GM12872 (cell line): ENCODE measurements around the gene ITPR1.

Experiments
- TF ChIP-seq, protein P1 (sequence below): IDR thresholded peaks from 3 replicates; pipeline ENCODE4 v1.5.1; 2011; ENCODE audit warnings: low read depth, mild to moderate bottlenecking, low read length, moderate library complexity; ENCODE audit not compliant: insufficient read depth

ITPR1 gene

DNA sequence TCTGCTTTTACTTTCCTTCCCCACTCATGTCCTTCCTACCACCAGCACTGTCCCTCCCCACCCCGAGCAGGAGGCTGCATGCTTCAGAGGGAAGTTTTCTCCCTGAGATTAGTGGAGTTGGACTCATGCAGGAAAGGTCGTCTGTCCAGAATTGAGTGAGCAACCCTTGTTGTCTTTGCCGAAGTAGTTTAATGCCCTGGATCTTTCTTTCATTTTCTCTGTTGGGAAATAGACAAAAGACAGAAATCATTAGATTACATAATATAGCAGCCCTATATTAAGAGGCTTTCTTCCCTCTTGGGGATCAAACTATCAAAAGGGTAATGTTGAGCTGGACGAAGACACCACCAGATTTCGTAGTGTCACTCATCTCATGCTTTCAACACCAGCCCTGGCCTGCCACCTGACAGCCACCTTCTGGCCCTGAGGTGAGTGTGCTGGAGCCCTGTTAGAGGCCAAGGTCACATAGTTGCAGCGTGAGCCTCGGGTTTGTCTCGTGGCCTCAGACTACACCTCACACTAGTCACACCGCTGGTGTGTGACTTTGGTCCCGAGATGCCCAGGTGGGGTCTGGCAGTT, 231.0 kb downstream of the ITPR1 start:
- TF ChIP-seq, protein P1, sequence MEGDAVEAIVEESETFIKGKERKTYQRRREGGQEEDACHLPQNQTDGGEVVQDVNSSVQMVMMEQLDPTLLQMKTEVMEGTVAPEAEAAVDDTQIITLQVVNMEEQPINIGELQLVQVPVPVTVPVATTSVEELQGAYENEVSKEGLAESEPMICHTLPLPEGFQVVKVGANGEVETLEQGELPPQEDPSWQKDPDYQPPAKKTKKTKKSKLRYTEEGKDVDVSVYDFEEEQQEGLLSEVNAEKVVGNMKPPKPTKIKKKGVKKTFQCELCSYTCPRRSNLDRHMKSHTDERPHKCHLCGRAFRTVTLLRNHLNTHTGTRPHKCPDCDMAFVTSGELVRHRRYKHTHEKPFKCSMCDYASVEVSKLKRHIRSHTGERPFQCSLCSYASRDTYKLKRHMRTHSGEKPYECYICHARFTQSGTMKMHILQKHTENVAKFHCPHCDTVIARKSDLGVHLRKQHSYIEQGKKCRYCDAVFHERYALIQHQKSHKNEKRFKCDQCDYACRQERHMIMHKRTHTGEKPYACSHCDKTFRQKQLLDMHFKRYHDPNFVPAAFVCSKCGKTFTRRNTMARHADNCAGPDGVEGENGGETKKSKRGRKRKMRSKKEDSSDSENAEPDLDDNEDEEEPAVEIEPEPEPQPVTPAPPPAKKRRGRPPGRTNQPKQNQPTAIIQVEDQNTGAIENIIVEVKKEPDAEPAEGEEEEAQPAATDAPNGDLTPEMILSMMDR = no peak

DNA sequence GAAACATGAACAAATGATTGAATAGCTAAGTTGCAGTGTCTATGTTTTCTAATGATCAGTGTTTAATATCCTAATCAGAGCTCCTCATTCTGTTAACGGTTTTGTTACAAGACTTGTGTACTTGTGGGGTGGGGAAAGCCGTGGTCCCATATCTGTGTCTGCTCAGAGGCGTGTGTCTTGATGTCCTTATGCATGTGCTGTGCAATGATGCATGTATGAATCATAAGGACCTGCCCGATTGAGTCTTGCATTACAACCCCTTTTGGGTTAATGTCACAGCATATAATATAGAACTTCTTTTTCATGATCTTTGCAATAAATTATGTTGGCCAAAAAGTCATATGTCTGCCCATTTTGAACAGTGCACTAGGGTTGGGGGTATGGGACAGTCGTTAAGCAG, 233.4 kb downstream of the ITPR1 start:
- TF ChIP-seq, protein P1 = no peak

DNA sequence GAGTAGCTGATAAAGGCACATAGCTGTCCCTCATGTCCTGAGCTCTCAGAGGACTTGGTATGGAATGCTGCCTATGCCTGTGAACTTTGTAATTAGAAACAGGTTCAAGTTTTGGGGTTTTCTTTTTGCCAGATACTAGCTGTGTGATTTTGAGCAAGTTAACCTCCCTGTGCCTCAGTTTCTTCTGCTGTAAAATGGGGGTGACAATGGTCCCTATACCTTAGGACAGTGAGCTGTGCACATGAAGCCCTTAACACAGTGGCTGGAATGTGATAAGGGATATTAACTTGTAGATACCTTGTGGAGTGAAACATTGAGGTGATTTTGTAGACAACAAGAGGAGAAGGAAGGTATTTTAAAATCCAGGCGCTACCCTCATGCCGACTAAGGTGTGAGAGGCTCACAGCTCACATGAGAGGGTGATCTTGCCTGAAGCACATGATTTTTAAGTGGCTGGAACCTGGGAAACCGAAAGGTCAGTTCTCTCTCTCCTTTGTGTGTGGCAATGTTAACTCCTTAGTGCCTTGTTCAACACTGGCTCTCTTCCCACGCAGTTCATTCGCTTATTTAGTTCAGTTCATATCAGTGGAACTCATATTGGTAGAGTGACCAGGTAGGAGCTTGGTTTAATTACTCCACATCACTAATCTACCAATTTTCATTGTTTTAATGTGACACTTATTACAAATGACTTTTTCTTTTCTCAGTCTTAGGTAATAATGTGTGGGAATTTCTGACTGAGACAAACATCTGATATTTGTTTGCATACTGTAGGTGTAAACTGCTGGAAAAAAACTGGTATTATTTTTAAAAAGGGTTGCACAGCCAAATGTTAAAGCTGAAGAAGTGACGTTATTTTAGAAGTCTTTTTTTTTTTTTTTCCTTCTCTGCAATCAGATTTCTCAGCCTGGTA, 236.2 kb downstream of the ITPR1 start:
- TF ChIP-seq, protein P1 = no peak

DNA sequence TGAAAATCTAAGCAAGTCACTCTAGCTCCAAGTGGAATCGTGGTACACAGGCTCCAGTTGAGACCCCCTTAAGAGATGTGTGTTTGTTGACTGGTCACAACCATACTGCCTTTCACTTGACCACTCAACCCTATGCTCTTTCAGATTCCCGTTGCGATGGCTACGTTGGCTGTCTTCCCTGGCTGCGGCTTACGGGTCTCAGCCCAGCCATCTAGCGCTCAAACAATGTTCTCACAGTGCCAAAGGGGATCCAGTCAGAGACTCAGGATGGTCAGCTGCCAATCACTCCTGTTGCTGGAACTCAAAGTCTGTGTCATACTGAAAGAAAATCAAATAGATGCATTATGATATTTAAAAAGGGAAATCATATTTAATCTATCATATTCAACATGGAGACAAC, 237.6 kb downstream of the ITPR1 start:
- TF ChIP-seq, protein P1 = no peak

DNA sequence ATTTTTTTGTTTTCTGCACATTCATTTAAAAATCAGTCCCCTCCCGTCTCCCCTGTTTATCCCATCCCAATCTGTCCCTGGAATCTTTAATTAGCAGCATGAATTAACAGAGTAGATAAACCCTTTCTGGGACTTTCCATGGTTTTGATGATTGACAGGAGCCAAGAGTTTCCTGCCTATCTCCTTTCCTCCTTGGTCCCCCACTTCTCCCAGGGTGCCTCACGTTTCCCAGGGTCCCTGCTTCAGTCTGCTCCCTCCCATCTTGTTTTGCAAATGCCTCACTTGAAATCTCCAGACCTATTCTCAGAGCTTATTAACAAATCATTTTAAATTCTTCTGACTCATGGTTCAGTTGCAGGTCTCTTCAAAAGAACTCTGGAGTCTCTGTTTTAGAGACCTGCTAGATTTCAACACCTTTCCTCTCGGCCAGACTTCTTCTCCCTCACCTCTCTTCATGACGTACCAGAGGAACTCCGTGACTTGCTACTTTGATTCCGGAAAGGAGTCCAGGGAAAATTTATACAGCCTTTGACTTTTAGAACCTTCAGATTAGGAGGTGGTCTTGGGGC, 238.5 kb downstream of the ITPR1 start:
- TF ChIP-seq, protein P1 = no peak

DNA sequence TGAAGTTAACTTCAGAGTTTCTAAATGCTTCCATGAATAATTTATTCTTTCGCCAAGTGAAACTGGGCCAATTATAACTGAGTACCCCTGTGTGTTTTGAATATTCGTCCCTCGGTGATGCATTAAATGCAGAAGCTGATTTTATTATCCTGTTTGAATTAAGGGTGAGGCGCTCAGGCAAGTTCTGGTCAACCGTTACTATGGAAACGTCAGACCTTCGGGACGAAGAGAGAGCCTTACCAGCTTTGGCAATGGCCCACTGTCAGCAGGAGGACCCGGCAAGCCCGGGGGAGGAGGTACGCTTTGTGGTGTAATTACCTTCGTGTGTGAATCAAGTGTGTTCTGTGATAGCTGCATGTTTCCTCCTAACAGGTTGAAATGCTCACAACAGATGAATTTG, 239.8 kb downstream of the ITPR1 start:
- TF ChIP-seq, protein P1 = no peak

DNA sequence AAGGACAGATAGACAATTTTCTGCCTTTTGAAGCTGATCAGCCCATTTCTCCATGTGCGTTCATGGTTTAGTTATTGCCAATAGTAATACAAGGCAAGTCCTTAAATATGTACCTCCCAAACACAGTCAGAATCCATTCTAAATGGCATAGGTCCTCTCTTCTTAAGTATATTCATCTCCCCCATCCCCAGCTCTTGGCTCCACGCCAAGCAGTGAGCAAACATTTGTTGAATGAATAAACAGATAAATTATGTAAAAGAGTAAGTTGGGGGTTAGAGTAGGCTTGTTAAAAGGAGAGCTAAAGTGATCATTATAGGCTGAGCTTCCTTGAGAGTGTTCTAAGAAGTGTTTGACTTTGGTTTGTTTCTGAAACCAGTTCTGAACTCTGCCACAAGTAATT, 241.3 kb downstream of the ITPR1 start:
- TF ChIP-seq, protein P1 = no peak
